Upper lobe of left lung (tissue), 6 donors: ENCODE data around the gene PPP2R2D. TPM values are rescaled to one million over a fixed set of nuclear protein-coding genes. Genes with fewer than 3 reads are reported as not detected.

Source experiments
- ATAC-seq, 2 donors: fragments of 200-7000 bp; cut with Tn5 transposase; one replicate each; pipeline ENCODE4 v1.9.1; 2022; ENCODE audit warnings: mild to moderate bottlenecking in 2 of 2, moderate library complexity in 2 of 2; ENCODE audit not compliant: low FRiP score in 2 of 2
- DNase-seq, 2 donors: peaks; one replicate each; pipeline ENCODE4 v3.0.0-alpha.2; 2019 to 2020
- H3K27ac ChIP-seq, 4 donors: fragments of 200-600 bp; sonication (generic); one replicate each; pipeline ENCODE4 v1.5.1; 2016 to 2019
- H3K27me3 ChIP-seq, 4 donors: fragments of 200-600 bp; sonication (generic); one replicate each; pipeline ENCODE4 v1.5.1; 2017 to 2019
- H3K36me3 ChIP-seq, 4 donors: fragments of 200-600 bp; sonication (generic); one replicate each; pipeline ENCODE4 v1.5.1; 2016 to 2019
- H3K4me1 ChIP-seq, 4 donors: fragments of 200-600 bp; sonication (generic); one replicate each; pipeline ENCODE4 v1.5.1; 2018 to 2019
- H3K4me3 ChIP-seq, 4 donors: fragments of 200-600 bp; sonication (generic); one replicate each; pipeline ENCODE4 v1.5.1; 2017 to 2019; ENCODE audit warnings: mild to moderate bottlenecking in 2 of 4, moderate library complexity in 1 of 4
- H3K9me3 ChIP-seq, 4 donors: fragments of 200-600 bp; sonication (generic); one replicate each; pipeline ENCODE4 v1.5.1; 2018 to 2019
- EP300 ChIP-seq, 4 donors: sonication (generic); formaldehyde crosslinking; IDR thresholded peaks; one replicate each; pipeline ENCODE4 v1.5.1; 2017; ENCODE audit warnings: antibody characterized with exemption in 4 of 4, control low read depth in 2 of 4
- POLR2A ChIP-seq, 4 donors: fragments of 450-650 bp; IDR thresholded peaks; one replicate each; pipeline ENCODE4 v1.5.1; 2016 to 2017; ENCODE audit warnings: antibody characterized with exemption in 4 of 4, mild to moderate bottlenecking in 2 of 4
- POLR2AphosphoS5 ChIP-seq, 2 donors: sonication (generic); formaldehyde crosslinking; IDR thresholded peaks; one replicate each; pipeline ENCODE4 v1.5.1; 2017; ENCODE audit warnings: antibody characterized with exemption in 2 of 2
- WGBS, 2 donors: methylation state at CpG; one replicate each; pipeline ENCODE4 v1.1.5; 2017 to 2018; 5-methylcytosine and 5-hydroxymethylcytosine counted together
- total RNA-seq, 6 donors: library from RNA; depleted of rRNA in 4 of 6; stranded (reverse); fragments of >200 nt in 4 of 6; gene quantifications; one replicate each; pipeline versions ENCODE4 v1.1.0 to v1.2.1, GENCODE V29; 2016 to 2021
- TF ChIP-seq, protein P1 (sequence below), 6 experiments: fragments of 450-650 bp in 4 of 6; fragments of 200-600 bp in 2 of 6; sonication (generic) in 2 of 6; IDR thresholded peaks; one replicate each; pipeline ENCODE4 v1.5.1; 2016 to 2019; ENCODE audit warnings: antibody characterized with exemption in 6 of 6
- donor health status: DM: no; HTN: no; CAD: no; lungs with moderate emphysema.
- donor health status: DM: no; HTN: yes; CAD: no; lungs with severe emphysema.

The PPP2R2D gene
- total RNA-seq, 6 donors from 2014 or later = 20.5 to 60.8 (median 28.7) TPM

- ATAC-seq (no peak), DNase-seq (no peak)
- H3K9me3 ChIP-seq = no peaks in the 10 kb centered on the region
- peaks cover 0 to 9% (median 0%) of the 10 kb centered on the region in 4 donors for H3K36me3 ChIP-seq
- no peaks in the 10 kb centered on the region for H3K27me3 ChIP-seq
- no peak overlapping the region for H3K27ac ChIP-seq
- 82 to 84% methylated on average over 5 of the region's 5 CpGs for WGBS, 2 donors
- H3K4me3 ChIP-seq = no peak overlapping the region
- TF ChIP-seq, protein P1, sequence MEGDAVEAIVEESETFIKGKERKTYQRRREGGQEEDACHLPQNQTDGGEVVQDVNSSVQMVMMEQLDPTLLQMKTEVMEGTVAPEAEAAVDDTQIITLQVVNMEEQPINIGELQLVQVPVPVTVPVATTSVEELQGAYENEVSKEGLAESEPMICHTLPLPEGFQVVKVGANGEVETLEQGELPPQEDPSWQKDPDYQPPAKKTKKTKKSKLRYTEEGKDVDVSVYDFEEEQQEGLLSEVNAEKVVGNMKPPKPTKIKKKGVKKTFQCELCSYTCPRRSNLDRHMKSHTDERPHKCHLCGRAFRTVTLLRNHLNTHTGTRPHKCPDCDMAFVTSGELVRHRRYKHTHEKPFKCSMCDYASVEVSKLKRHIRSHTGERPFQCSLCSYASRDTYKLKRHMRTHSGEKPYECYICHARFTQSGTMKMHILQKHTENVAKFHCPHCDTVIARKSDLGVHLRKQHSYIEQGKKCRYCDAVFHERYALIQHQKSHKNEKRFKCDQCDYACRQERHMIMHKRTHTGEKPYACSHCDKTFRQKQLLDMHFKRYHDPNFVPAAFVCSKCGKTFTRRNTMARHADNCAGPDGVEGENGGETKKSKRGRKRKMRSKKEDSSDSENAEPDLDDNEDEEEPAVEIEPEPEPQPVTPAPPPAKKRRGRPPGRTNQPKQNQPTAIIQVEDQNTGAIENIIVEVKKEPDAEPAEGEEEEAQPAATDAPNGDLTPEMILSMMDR (IDR thresholded peaks at IDR 0.05) = no peak
- TF ChIP-seq EP300 (IDR thresholded peaks at IDR 0.05) (no peak), POLR2AphosphoS5 (IDR thresholded peaks at IDR 0.05) (no peak), POLR2A (IDR thresholded peaks at IDR 0.05) (no peak)
- peaks cover 44 to 64% (median 51%) of the 10 kb centered on the region in 4 donors for H3K4me1 ChIP-seq
These were observed 4.4 kb downstream of the PPP2R2D start for GRCh38 chr10:131905267-131905571.

- peaks cover 44 to 63% (median 54%) of the 10 kb centered on the region in 4 donors for H3K4me1 ChIP-seq
- H3K4me3 ChIP-seq = no peak overlapping the region
- 88 to 90% methylated on average over 17 of the region's 17 CpGs for WGBS, 2 donors
- H3K9me3 ChIP-seq = no peaks in the 10 kb centered on the region
- no peak for TF ChIP-seq EP300 (IDR thresholded peaks at IDR 0.05)
- TF ChIP-seq POLR2A (IDR thresholded peaks at IDR 0.05) = no peak
- no peak for TF ChIP-seq POLR2AphosphoS5 (IDR thresholded peaks at IDR 0.05)
- TF ChIP-seq, protein P1 (IDR thresholded peaks at IDR 0.05) = no peak
- H3K27me3 ChIP-seq = no peaks in the 10 kb centered on the region
- ATAC-seq = no peak
- peaks cover 0 to 9% (median 0%) of the 10 kb centered on the region in 4 donors for H3K36me3 ChIP-seq
- no peak for DNase-seq
- no peak overlapping the region for H3K27ac ChIP-seq
These were observed 4.9 kb downstream of the PPP2R2D start for GRCh38 chr10:131905603-131906268.

DNA sequence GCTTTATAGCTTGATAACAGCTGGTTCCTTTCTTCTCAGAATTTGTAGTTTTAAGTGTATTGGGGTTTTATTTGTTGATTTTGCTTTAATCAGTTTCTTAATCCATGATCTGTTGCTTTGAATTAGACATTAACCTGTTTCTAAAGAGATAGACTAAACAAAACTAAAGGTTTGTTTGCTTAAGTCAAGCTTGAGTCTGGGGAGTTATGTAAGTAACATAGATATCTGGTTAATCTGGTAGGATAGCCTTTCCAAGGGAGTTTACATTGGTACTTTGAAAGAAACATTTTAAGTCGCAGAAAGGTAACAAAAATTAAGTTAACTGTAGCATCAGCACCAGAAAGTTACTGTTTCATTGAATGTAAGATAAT is 5.4 kb downstream of the PPP2R2D start:
- H3K36me3 ChIP-seq = peaks cover 0 to 9% (median 0%) of the 10 kb centered on the region in 4 donors
- H3K27me3 ChIP-seq = no peaks in the 10 kb centered on the region
- WGBS, 2 donors = 77 to 85% methylated on average over 1 of the region's 1 CpG
- no peak for TF ChIP-seq EP300 (IDR thresholded peaks at IDR 0.05)
- no peak for TF ChIP-seq POLR2A (IDR thresholded peaks at IDR 0.05)
- TF ChIP-seq, protein P1 (IDR thresholded peaks at IDR 0.05) = no peak
- no peak for TF ChIP-seq POLR2AphosphoS5 (IDR thresholded peaks at IDR 0.05)
- no peak overlapping the region for H3K27ac ChIP-seq
- H3K4me1 ChIP-seq = peaks cover 44 to 63% (median 55%) of the 10 kb centered on the region in 4 donors
- H3K4me3 ChIP-seq = no peak overlapping the region
- DNase-seq (no peak), ATAC-seq (no peak)
- H3K9me3 ChIP-seq = no peaks in the 10 kb centered on the region

GRCh38 chr10:131907679-131908078 is 6.9 kb downstream of the PPP2R2D start:
- no peak for TF ChIP-seq POLR2A (IDR thresholded peaks at IDR 0.05)
- no peak for TF ChIP-seq POLR2AphosphoS5 (IDR thresholded peaks at IDR 0.05)
- TF ChIP-seq, protein P1 (IDR thresholded peaks at IDR 0.05) = no peak
- TF ChIP-seq EP300 (IDR thresholded peaks at IDR 0.05) = no peak
- Histone ChIP-seq H3K4me1 (peaks cover 34 to 51% (median 49%) of the 10 kb centered on the region in 4 donors), H3K27ac (no peak overlapping the region), H3K27me3 (no peaks in the 10 kb centered on the region), H3K4me3 (no peak overlapping the region), H3K36me3 (peaks cover 0 to 16% (median 2%) of the 10 kb centered on the region in 4 donors), H3K9me3 (no peaks in the 10 kb centered on the region)
- 89 to 93% methylated on average over 8 of the region's 8 CpGs for WGBS, 2 donors
- ATAC-seq = no peak
- no peak for DNase-seq

- Histone ChIP-seq H3K36me3 (peaks cover 0 to 16% (median 3%) of the 10 kb centered on the region in 4 donors), H3K27me3 (no peaks in the 10 kb centered on the region), H3K4me1 (peaks cover 29 to 47% (median 45%) of the 10 kb centered on the region in 4 donors), H3K27ac (no peak overlapping the region), H3K4me3 (no peak overlapping the region), H3K9me3 (no peaks in the 10 kb centered on the region)
- ATAC-seq (no peak), DNase-seq (no peak)
- TF ChIP-seq, protein P1 (IDR thresholded peaks at IDR 0.05) = no peak
- TF ChIP-seq POLR2AphosphoS5 (IDR thresholded peaks at IDR 0.05) = no peak
- 85 to 87% methylated on average over 5 of the region's 5 CpGs for WGBS, 2 donors
These were observed 7.3 kb downstream of the PPP2R2D start for GRCh38 chr10:131908151-131908550.
